GM18499 (cell line): ENCODE results near the gene LEP.

Source experiments
- ATAC-seq: cut with Tn5 transposase; IDR thresholded peaks from one replicate; pipeline ENCODE4 v1.9.1; 2021; ENCODE audit warnings: moderate number of reproducible peaks; ENCODE audit not compliant: insufficient read depth, unreplicated experiment

The LEP gene

GRCh38 chr7:128240696-128241386 is at the start of gene LEP:
TSS of gene LEP (plus strand) at chr7:128241278. CDS start at chr7:128252019, 10,741 bp downstream.
- ATAC-seq: no peak

- no peak for ATAC-seq
Observed at GRCh38 chr7:128192497-128193142, 48.5 kb upstream of the LEP start.

- no peak for ATAC-seq
Observed at GRCh38 chr7:128194533-128195282, 46.4 kb upstream of the LEP start.

DNA sequence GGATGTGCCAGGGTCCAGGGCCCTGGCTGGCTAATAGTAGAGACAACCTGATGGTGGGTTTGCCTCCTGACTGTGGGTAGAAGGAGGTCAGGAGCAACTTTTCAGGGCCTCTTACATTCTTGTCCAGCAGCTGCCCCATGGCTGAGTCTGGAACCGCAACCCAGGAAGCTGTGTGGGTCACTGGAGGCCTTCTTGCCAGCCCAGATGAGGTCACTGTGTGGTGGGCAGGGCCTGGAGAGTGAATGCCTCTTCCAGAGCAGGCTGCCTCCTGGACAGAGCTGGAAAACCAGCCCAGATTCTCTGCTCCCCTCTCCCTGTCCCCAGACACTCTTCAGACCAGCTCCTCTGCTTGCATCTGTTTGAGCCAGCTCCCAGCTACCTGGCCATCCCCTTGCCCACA is 43.5 kb upstream of the LEP start:
- no peak for ATAC-seq

DNA sequence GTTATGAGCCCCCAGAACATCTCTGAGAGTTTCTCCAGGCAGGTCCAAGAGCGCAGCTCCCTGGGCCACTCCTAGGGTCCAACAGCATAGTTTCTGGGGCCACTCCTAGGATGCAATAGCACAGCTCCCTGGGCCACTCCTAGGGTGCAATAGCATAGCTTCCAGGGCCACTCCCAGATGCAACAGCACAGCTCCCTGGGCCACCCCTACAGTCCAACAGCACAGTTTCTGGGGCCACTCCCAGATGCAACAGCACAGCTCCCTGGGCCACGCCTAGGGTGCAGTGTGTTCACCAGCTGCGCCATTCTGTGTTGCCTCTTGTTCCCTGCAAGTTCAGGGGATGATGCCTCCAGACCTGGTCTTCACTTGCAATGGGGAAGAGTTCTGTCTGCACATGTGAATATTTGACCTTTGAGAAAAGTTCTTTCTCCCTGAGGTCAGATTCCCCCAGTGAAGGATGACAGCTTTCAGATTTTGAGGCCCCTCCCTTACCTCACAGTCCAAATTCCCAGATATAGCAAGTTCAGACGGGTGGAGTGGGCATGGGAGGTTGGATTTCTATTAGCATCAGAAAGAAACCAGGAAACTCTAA is 43.0 kb upstream of the LEP start:
- ATAC-seq: no peak

GRCh38 chr7:128200376-128200775 is 40.7 kb upstream of the LEP start:
- no peak for ATAC-seq

GRCh38 chr7:128201067-128201689 is 39.9 kb upstream of the LEP start:
- no peak for ATAC-seq

DNA sequence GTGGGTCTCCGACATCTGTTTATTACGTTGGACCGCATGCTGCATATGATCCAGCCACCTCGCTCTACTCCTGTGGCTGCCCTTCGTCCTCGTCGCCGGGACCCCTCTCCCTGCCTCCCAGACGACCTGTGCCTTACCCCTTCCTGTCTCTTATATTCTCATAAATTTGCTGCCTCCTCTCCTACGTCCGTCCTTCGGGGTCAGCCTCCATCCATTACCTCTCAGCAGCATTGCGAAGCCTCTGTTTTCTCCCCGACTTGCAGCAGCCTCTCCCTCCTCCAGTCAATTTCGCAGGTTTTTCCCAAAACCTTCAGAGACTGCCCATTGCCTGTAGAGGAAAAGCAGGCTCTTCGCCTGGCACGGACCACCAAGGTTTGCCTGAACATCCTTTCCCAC is 39.4 kb upstream of the LEP start:
- no peak for ATAC-seq

- ATAC-seq: no peak
Observed at GRCh38 chr7:128202287-128202957, 38.7 kb upstream of the LEP start.

- ATAC-seq: no peak
Observed at GRCh38 chr7:128203047-128203491, 38.0 kb upstream of the LEP start.

DNA sequence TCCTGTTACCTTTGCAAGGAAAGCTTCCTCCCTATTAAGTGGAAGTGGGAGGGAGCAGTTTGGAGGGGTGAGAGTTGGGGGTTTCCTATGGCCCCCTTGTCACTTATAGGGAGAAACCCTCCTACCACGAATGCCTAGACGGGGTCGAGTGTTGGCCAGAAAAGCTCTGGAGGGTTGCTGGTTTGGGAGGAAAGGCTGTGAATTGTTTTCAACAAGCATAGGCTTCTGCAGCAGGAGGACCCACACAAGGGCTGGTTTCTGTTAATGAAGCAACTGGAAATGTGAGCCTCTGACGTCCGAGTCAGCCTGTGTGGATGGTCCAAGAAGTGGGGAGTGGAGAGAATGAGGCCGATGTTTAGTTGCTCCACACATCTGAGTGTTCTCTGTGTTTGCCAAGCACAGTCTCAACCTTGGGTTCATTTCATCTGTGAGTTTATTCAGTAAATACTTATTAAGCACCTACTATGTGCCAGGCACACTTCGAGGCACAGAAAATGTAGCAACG is 37.3 kb upstream of the LEP start:
- no peak for ATAC-seq

- no peak for ATAC-seq
Observed at GRCh38 chr7:128204455-128204854, 36.6 kb upstream of the LEP start.

- no peak for ATAC-seq
Observed at GRCh38 chr7:128205068-128205467, 36.0 kb upstream of the LEP start.

DNA sequence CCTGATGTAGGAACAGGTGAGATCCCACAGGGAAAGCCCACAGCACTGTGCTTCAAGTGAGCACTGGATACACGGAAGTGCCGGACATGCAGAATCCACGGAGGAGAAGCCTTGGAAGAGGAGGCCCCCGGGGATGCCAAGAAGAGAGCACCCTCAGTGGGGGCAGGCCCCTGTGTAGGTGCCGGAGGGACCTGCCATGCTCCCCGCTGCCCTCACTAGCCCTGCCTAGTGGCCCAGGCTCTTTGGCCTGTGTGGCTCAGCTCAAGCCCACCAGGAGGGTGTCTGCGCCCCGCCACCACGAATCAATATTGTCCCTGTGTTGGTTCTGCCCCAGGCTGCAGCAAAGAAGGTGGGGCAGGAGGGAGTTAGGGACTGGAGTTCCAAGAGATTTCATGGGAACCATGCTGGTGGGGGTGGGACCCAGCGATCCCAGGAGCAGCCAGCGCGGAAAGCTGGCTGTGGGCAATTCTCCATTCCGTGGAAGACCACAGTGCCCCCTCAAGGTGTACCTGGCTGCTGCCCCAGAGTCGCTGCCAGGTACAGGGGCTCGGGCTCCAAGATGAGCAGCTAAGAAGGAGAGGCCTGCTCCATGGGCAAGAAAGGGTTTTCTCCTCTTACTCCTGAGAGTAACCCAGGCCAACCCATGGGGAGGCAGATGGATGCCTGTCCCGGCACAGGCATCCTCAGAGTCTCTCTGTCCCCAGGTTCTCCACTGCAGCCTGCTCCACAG is 34.9 kb upstream of the LEP start:
- no peak for ATAC-seq

GRCh38 chr7:128206747-128207500 is 34.2 kb upstream of the LEP start:
- no peak for ATAC-seq

DNA sequence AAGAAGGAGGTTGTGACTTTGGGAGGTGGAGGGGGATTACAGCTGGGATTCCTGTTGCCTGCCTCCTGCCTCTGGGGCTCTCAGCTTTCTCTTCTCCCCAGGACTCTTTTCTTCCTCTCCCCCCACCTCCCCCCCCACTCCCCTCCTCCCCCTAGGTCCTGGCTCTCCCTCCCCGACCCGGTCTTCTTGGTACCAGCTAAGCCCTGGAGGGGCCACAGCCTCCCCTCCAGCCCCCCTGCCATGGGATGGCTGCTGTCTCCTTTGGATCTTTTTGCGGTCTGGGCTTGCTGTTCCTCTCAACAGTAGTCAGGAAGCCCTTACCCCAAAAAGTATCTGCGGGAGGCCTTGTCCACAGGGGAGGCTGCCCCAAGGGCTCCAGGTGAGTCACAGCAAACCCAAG is 33.5 kb upstream of the LEP start:
- no peak for ATAC-seq

GRCh38 chr7:128209229-128210035 is 31.6 kb upstream of the LEP start:
- no peak for ATAC-seq

GRCh38 chr7:128210036-128210347 is 31.1 kb upstream of the LEP start:
- no peak for ATAC-seq
